ENCODE results near the gene PTS. TPM values are rescaled to one million over a fixed set of nuclear protein-coding genes. Genes with fewer than 3 reads are reported as not detected.

Gene PTS
- polyA plus RNA-seq, 2 of the 4 experiments (the other 2 are of a cell fraction) = 33.9 to 48.5 TPM

DNA sequence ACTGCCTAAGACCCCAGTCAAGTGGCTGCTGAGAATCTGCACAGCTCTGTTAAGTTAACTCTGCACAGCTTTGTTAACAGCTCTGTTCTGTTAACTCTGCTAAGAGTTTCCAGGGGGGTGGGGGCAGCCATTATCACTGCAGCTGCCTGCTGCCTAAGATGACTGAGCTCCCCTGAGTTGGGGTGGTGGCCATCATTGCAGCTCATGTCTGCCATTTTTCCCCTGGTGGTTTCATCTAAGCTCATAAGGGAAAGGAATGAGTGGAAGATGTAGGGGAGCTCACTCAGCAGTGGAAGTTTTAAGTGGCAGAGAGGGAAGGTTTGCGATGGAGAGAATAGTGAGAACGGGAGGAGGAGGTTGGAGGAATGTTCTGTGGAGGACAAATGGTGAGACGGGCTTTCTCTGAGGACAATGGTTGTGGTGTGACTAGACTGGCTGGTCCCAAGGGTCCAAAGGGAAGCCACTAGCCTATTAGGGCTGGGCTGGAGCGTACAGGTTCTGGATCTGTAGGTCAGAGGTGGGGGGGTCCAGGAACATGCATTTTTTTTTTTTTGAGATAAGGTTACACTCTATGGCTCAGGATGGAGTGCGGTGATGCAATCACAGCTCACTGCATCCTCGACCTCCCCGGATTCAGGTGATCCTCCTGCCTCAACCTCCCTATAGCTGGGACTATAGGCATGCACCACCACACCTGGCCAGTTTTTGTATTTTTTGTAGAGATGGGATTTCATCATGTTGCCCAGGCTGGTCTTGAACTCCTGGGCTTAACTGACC lies 48.0 kb downstream of the PTS start:
- TF ChIP-seq JUN (IDR thresholded peaks at IDR 0.05) = no peak
- no peak for TF ChIP-seq SREBF2 (IDR thresholded peaks at IDR 0.05)
- no peak for TF ChIP-seq CBX8 (IDR thresholded peaks at IDR 0.05)
- no peak for TF ChIP-seq ZNF302 (CRISPR knock-in tag; IDR thresholded peaks at IDR 0.05)
- no peak for TF ChIP-seq TFCP2L1 (CRISPR knock-in tag; IDR thresholded peaks at IDR 0.05)
- no peak for TF ChIP-seq ZSCAN20 (CRISPR knock-in tag; IDR thresholded peaks at IDR 0.05)
- TF ChIP-seq ZFP36 (IDR thresholded peaks at IDR 0.05; ENCODE audit: borderline replicate concordance, partially characterized antibody) = no peak
- POLR2A ChIA-PET = no interaction called here
- CTCF ChIA-PET = interaction anchor here (1.1 to 15.6 kb wide), 4 partner anchors 10 to 161 kb away, joined by 4 to 247 read pairs (median 12); partner anchors contain the start of gene PTS
- no peak overlapping the region for H3K4me3 ChIP-seq
- H3K4me2 ChIP-seq = no peak overlapping the region
- 63% methylated on average over 7 of the region's 7 CpGs for WGBS (ENCODE audit: missing lambda C conversion rate)
- H3K27ac ChIP-seq = no peak overlapping the region
- DNase-seq (ENCODE audit: low read depth in 1 of 2, low spot score in 1 of 2) (no peak), FAIRE-seq (no peak), ATAC-seq (no peak)
- no peaks in the 10 kb centered on the region for H3K9me3 ChIP-seq
- no peaks in the 10 kb centered on the region for H3K4me1 ChIP-seq

DNA sequence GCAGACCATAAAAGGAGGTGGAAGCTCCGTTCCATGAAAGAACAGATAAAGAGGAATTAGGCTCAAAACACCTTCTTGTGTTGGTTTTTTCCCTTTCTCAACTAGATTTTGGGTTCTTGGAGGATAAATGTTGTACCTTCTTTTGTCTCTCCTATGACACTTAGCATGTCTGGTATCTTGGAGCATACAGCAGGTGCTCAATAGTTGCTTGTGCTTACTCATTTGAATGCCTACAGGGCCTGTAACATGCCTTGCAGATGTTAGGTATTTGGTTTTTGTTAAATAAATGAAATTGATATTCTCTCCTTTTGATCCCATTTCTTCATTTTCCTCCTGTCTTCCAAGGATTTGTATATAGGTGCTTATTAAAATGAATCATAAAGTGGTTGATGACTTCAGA lies 50.8 kb downstream of the PTS start:
- Histone ChIP-seq H3K4me2 (no peak overlapping the region), H3K27ac (no peak overlapping the region), H3K9me3 (no peaks in the 10 kb centered on the region), H3K4me3 (no peak overlapping the region), H3K4me1 (no peaks in the 10 kb centered on the region)
- DNase-seq (ENCODE audit: low read depth in 1 of 2, low spot score in 1 of 2) = no peak
- no peak for FAIRE-seq
- CTCF ChIA-PET = interaction anchor here (15.6 kb wide), 1 partner anchor 57 kb away, joined by 247 read pairs; the partner anchor contains the start of gene PTS
- 92% methylated on average over 1 of the region's 1 CpG for WGBS (ENCODE audit: missing lambda C conversion rate)
- POLR2A ChIA-PET = no interaction called here
- ATAC-seq = no peak
- TF ChIP-seq GATA3 (IDR thresholded peaks at IDR 0.05; ENCODE audit: borderline replicate concordance) = no peak

DNA sequence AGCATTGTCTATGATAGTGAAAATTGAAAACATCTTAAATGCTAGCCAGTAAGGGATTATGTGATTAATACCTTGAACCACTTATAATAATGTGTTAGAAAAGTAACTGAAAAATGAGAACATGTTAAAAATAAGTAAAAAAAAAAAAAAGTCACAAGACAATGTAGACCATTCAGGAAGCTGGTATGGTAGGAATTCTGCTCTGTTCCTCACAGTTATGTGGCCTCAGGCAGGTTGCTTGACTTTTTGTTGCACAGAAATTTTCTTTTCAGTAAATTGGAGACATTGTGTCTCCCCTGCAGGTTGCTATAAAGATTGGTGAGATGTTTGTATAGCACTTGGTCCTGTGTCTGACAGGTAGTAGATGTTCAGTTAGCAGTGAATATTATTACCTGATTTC lies 51.7 kb downstream of the PTS start:
- Histone ChIP-seq H3K9me3 (no peaks in the 10 kb centered on the region), H3K4me2 (no peak overlapping the region), H3K27ac (no peak overlapping the region), H3K4me1 (no peaks in the 10 kb centered on the region), H3K4me3 (no peak overlapping the region)
- FAIRE-seq (no peak), DNase-seq (ENCODE audit: low read depth in 1 of 2, low spot score in 1 of 2) (no peak), ATAC-seq (no peak)
- POLR2A ChIA-PET = no interaction called here
- no peak for TF ChIP-seq RCOR1 (IDR thresholded peaks at IDR 0.05; ENCODE audit: low read depth, low read length)
- TF ChIP-seq MAFK (IDR thresholded peaks at IDR 0.05; ENCODE audit: partially characterized antibody) = no peak
- TF ChIP-seq, protein P1, sequence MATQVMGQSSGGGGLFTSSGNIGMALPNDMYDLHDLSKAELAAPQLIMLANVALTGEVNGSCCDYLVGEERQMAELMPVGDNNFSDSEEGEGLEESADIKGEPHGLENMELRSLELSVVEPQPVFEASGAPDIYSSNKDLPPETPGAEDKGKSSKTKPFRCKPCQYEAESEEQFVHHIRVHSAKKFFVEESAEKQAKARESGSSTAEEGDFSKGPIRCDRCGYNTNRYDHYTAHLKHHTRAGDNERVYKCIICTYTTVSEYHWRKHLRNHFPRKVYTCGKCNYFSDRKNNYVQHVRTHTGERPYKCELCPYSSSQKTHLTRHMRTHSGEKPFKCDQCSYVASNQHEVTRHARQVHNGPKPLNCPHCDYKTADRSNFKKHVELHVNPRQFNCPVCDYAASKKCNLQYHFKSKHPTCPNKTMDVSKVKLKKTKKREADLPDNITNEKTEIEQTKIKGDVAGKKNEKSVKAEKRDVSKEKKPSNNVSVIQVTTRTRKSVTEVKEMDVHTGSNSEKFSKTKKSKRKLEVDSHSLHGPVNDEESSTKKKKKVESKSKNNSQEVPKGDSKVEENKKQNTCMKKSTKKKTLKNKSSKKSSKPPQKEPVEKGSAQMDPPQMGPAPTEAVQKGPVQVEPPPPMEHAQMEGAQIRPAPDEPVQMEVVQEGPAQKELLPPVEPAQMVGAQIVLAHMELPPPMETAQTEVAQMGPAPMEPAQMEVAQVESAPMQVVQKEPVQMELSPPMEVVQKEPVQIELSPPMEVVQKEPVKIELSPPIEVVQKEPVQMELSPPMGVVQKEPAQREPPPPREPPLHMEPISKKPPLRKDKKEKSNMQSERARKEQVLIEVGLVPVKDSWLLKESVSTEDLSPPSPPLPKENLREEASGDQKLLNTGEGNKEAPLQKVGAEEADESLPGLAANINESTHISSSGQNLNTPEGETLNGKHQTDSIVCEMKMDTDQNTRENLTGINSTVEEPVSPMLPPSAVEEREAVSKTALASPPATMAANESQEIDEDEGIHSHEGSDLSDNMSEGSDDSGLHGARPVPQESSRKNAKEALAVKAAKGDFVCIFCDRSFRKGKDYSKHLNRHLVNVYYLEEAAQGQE (IDR thresholded peaks at IDR 0.05) = no peak
- TF ChIP-seq JUN (IDR thresholded peaks at IDR 0.05) = no peak
- TF ChIP-seq POLR2A (IDR thresholded peaks at IDR 0.05; ENCODE audit: low read length) = no peak
- TF ChIP-seq ZSCAN20 (CRISPR knock-in tag; IDR thresholded peaks at IDR 0.05) = no peak
- no peak for TF ChIP-seq CEBPB (IDR thresholded peaks at IDR 0.05)
- TF ChIP-seq, protein P2, sequence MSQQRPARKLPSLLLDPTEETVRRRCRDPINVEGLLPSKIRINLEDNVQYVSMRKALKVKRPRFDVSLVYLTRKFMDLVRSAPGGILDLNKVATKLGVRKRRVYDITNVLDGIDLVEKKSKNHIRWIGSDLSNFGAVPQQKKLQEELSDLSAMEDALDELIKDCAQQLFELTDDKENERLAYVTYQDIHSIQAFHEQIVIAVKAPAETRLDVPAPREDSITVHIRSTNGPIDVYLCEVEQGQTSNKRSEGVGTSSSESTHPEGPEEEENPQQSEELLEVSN (IDR thresholded peaks at IDR 0.05; ENCODE audit: borderline replicate concordance, low read depth) = no peak
- no peak for TF ChIP-seq ZNF302 (CRISPR knock-in tag; IDR thresholded peaks at IDR 0.05)
- TF ChIP-seq FOSB (CRISPR knock-in tag; IDR thresholded peaks at IDR 0.05) = no peak
- TF ChIP-seq, protein P3, sequence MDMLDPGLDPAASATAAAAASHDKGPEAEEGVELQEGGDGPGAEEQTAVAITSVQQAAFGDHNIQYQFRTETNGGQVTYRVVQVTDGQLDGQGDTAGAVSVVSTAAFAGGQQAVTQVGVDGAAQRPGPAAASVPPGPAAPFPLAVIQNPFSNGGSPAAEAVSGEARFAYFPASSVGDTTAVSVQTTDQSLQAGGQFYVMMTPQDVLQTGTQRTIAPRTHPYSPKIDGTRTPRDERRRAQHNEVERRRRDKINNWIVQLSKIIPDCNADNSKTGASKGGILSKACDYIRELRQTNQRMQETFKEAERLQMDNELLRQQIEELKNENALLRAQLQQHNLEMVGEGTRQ (IDR thresholded peaks at IDR 0.05) = no peak
- TF ChIP-seq EHF (CRISPR knock-in tag; IDR thresholded peaks at IDR 0.05) = no peak
- TF ChIP-seq, protein P4, sequence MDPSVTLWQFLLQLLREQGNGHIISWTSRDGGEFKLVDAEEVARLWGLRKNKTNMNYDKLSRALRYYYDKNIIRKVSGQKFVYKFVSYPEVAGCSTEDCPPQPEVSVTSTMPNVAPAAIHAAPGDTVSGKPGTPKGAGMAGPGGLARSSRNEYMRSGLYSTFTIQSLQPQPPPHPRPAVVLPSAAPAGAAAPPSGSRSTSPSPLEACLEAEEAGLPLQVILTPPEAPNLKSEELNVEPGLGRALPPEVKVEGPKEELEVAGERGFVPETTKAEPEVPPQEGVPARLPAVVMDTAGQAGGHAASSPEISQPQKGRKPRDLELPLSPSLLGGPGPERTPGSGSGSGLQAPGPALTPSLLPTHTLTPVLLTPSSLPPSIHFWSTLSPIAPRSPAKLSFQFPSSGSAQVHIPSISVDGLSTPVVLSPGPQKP (IDR thresholded peaks at IDR 0.05; ENCODE audit: low read depth, low read length) = no peak
- TF ChIP-seq KDM1A (IDR thresholded peaks at IDR 0.05; ENCODE audit: low read depth) = no peak
- TF ChIP-seq EHMT2 (IDR thresholded peaks at IDR 0.05; ENCODE audit: low read depth) = no peak
- no peak for TF ChIP-seq CHD4 (IDR thresholded peaks at IDR 0.05; ENCODE audit: borderline replicate concordance)
- CTCF ChIA-PET = interaction anchor here (15.6 kb wide), 1 partner anchor 58 kb away, joined by 247 read pairs; the partner anchor contains the start of gene PTS

Data from A549 (cell line).